ENCODE results near the gene ROBO1.

GRCh38 chr3:79326642-79327041, 441.2 kb downstream of the ROBO1 start:
- TF ChIP-seq CTCF (IDR thresholded peaks at IDR 0.05; ENCODE audit: insufficient read depth, low read length, poor library complexity, severe bottlenecking) (no peak), EZH2phosphoT487 (conservative IDR thresholded peaks at IDR 0.05; ENCODE audit: low read length) (no peak)
